Muscle layer of duodenum (tissue), 2 donors: ENCODE data around the gene DMRTB1.

Experiments
- H3K27ac ChIP-seq: one replicate; pipeline ENCODE4 v1.7.0; 2013; ENCODE audit warnings: mild to moderate bottlenecking, low read length
- H3K27me3 ChIP-seq: one replicate; pipeline ENCODE4 v1.7.0; 2013; ENCODE audit warnings: low read depth, mild to moderate bottlenecking, control low read depth, low read length
- H3K36me3 ChIP-seq, 2 donors: one replicate each; pipeline ENCODE4 v1.7.0; 2013; ENCODE audit warnings: low read length in 2 of 2, control low read depth in 1 of 2, mild to moderate bottlenecking in 1 of 2; ENCODE audit not compliant: insufficient read depth in 2 of 2, control insufficient read depth in 1 of 2
- H3K4me1 ChIP-seq, 2 donors: one replicate each; pipeline ENCODE4 v1.7.0; 2013; ENCODE audit warnings: low read length in 2 of 2, mild to moderate bottlenecking in 2 of 2, control low read depth in 1 of 2, moderate library complexity in 1 of 2; ENCODE audit not compliant: insufficient read depth in 2 of 2, control insufficient read depth in 1 of 2
- H3K4me3 ChIP-seq, 2 donors: one replicate each; pipeline ENCODE4 v1.7.0; 2013; ENCODE audit warnings: low read length in 2 of 2, low read depth in 1 of 2, mild to moderate bottlenecking in 1 of 2
- H3K9me3 ChIP-seq, 2 donors: one replicate each; pipeline ENCODE4 v1.7.0; 2013; ENCODE audit warnings: low read length in 2 of 2, control low read depth in 1 of 2, mild to moderate bottlenecking in 1 of 2; ENCODE audit not compliant: control insufficient read depth in 1 of 2
- donor health status: healthy.

Gene DMRTB1

DNA sequence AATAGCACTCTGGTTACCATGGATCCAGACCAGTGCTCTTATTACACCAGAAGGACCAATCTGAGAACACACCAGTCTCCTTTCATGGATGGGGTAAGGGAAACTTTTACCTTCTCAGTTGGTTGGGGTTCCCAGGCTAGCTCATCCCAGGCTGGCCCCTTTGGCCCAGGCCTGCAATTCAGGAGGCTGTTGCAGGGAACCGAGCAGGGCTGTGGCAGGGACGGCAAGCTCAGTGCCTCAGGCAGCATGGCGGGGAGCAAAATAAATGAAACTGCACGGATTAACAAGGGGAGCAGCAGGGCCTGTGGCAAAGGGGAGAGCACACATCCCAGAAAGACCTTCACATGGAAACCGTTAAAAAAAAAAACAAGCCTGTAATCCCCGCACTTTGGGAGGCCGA, 57.0 kb downstream of the DMRTB1 start:
- Histone ChIP-seq H3K27ac (no peak overlapping the region), H3K36me3 (no peaks in the 10 kb centered on the region), H3K4me1 (no peaks in the 10 kb centered on the region), H3K9me3 (no peaks in the 10 kb centered on the region), H3K4me3 (no peak overlapping the region), H3K27me3 (no peaks in the 10 kb centered on the region)
